OCI-LY1 (cell line): ENCODE results near the gene PDE4D.

Source experiments
- H2AFZ ChIP-seq: fragments of 200-600 bp; sonication (generic), shearing (Covaris generic); 2 replicates; pipeline ENCODE4 v1.6.0; 2014; ENCODE audit warnings: antibody characterized with exemption, mild to moderate bottlenecking, low read length
- H3F3A ChIP-seq: fragments of 200-600 bp; sonication (generic), shearing (Covaris generic); 2 replicates; pipeline ENCODE4 v1.6.0; 2014; ENCODE audit warnings: mild to moderate bottlenecking, antibody characterized with exemption, low read length, moderate library complexity; ENCODE audit not compliant: insufficient read depth
- H3K27ac ChIP-seq: fragments of 200-600 bp; sonication (generic); 2 replicates; pipeline ENCODE4 v1.5.1; 2014; ENCODE audit warnings: low read length, mixed run types, mild to moderate bottlenecking, low read depth; ENCODE audit not compliant: poor library complexity, severe bottlenecking
- H3K27me3 ChIP-seq: fragments of 200-600 bp; sonication (generic); 2 replicates; pipeline ENCODE4 v1.6.0; 2014; ENCODE audit warnings: antibody characterized with exemption, mild to moderate bottlenecking, low read length, moderate library complexity; ENCODE audit not compliant: insufficient read depth
- H3K36me3 ChIP-seq: fragments of 200-600 bp; sonication (generic); 2 replicates; pipeline ENCODE4 v1.6.1; 2014; ENCODE audit warnings: mild to moderate bottlenecking, antibody characterized with exemption, low read length, moderate library complexity, mixed read lengths; ENCODE audit not compliant: insufficient read depth
- H3K4me1 ChIP-seq: fragments of 200-600 bp; sonication (generic); 2 replicates; pipeline ENCODE4 v1.5.1; 2014; ENCODE audit warnings: mild to moderate bottlenecking, low read length, moderate library complexity; ENCODE audit not compliant: insufficient read depth, severe bottlenecking
- H3K4me2 ChIP-seq: fragments of 200-600 bp; sonication (generic), shearing (Covaris generic); 2 replicates; pipeline ENCODE4 v1.6.1; 2014; ENCODE audit warnings: low read length
- H3K4me3 ChIP-seq: fragments of 200-600 bp; sonication (generic); 2 replicates; pipeline ENCODE4 v1.5.1; 2014; ENCODE audit warnings: low read length, low read depth, mild to moderate bottlenecking, mixed read lengths; ENCODE audit not compliant: poor library complexity, severe bottlenecking
- H3K79me2 ChIP-seq: fragments of 200-600 bp; shearing (Covaris generic); 2 replicates; pipeline ENCODE4 v1.6.1; 2016; ENCODE audit warnings: mixed run types, low read length, mixed read lengths; ENCODE audit not compliant: insufficient read depth
- H3K9ac ChIP-seq: fragments of 200-600 bp; sonication (generic), shearing (Covaris generic); 2 replicates; pipeline ENCODE4 v1.6.1; 2014; ENCODE audit warnings: mild to moderate bottlenecking, low read length, mixed read lengths
- H3K9me2 ChIP-seq: fragments of 200-600 bp; sonication (generic), shearing (Covaris generic); 2 replicates; pipeline ENCODE4 v1.6.1; 2014; ENCODE audit warnings: low read depth, mild to moderate bottlenecking, low read length, mixed read lengths
- H3K9me3 ChIP-seq: fragments of 200-600 bp; shearing (Covaris generic); 2 replicates; pipeline ENCODE4 v1.6.1; 2014; ENCODE audit warnings: low read length, mixed read lengths
- H4K20me1 ChIP-seq: fragments of 200-600 bp; sonication (generic), shearing (Covaris generic); 2 replicates; pipeline ENCODE4 v1.6.0; 2016; ENCODE audit warnings: mild to moderate bottlenecking, low read length; ENCODE audit not compliant: insufficient read depth
- EZH2 ChIP-seq: fragments of 200-600 bp; sonication (generic), shearing (Covaris generic); IDR thresholded peaks from 2 replicates; pipeline ENCODE4 v1.8.0; 2017; ENCODE audit warnings: borderline replicate concordance, mixed run types, mild to moderate bottlenecking, antibody characterized with exemption, low read length, moderate library complexity, mixed read lengths
- TF ChIP-seq, protein P1 (sequence below): fragments of 200-600 bp; sonication (generic), shearing (Covaris generic); IDR thresholded peaks from 2 replicates; pipeline ENCODE4 v1.5.1; 2017; ENCODE audit warnings: mild to moderate bottlenecking, antibody characterized with exemption, low read length, moderate library complexity, mixed read lengths

The PDE4D gene

GRCh38 chr5:59062986-59063683 is 830.4 kb downstream of the PDE4D start:
- H3K27ac ChIP-seq, result no peak overlapping the region
- H4K20me1 ChIP-seq, result no peaks in the 10 kb centered on the region
- H3K9me2 ChIP-seq, result no peaks in the 10 kb centered on the region
- H3K27me3 ChIP-seq, result no peaks in the 10 kb centered on the region
- no peaks in the 10 kb centered on the region for H3K36me3 ChIP-seq
- H3F3A ChIP-seq, result no peaks in the 10 kb centered on the region
- no peak for TF ChIP-seq EZH2
- TF ChIP-seq, protein P1, sequence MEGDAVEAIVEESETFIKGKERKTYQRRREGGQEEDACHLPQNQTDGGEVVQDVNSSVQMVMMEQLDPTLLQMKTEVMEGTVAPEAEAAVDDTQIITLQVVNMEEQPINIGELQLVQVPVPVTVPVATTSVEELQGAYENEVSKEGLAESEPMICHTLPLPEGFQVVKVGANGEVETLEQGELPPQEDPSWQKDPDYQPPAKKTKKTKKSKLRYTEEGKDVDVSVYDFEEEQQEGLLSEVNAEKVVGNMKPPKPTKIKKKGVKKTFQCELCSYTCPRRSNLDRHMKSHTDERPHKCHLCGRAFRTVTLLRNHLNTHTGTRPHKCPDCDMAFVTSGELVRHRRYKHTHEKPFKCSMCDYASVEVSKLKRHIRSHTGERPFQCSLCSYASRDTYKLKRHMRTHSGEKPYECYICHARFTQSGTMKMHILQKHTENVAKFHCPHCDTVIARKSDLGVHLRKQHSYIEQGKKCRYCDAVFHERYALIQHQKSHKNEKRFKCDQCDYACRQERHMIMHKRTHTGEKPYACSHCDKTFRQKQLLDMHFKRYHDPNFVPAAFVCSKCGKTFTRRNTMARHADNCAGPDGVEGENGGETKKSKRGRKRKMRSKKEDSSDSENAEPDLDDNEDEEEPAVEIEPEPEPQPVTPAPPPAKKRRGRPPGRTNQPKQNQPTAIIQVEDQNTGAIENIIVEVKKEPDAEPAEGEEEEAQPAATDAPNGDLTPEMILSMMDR, result no peak
- no peaks in the 10 kb centered on the region for H3K9me3 ChIP-seq
- no peak overlapping the region for H3K9ac ChIP-seq
- no peak overlapping the region for H3K4me3 ChIP-seq
- no peaks in the 10 kb centered on the region for H3K79me2 ChIP-seq
- no peak overlapping the region for H2AFZ ChIP-seq
- H3K4me2 ChIP-seq, result no peak overlapping the region
- H3K4me1 ChIP-seq, result no peaks in the 10 kb centered on the region

GRCh38 chr5:59061377-59061776 is 832.1 kb downstream of the PDE4D start:
- H3K36me3 ChIP-seq, result no peaks in the 10 kb centered on the region
- H3K9me3 ChIP-seq, result no peaks in the 10 kb centered on the region
- H3K9ac ChIP-seq, result no peak overlapping the region
- H3K27ac ChIP-seq, result no peak overlapping the region
- no peaks in the 10 kb centered on the region for H3F3A ChIP-seq
- TF ChIP-seq, protein P1, result no peak
- no peak for TF ChIP-seq EZH2
- H3K4me3 ChIP-seq, result no peak overlapping the region
- H3K4me1 ChIP-seq, result no peaks in the 10 kb centered on the region
- no peak overlapping the region for H2AFZ ChIP-seq
- no peaks in the 10 kb centered on the region for H3K27me3 ChIP-seq
- H4K20me1 ChIP-seq, result no peaks in the 10 kb centered on the region
- no peaks in the 10 kb centered on the region for H3K9me2 ChIP-seq
- H3K4me2 ChIP-seq, result no peak overlapping the region
- no peaks in the 10 kb centered on the region for H3K79me2 ChIP-seq

GRCh38 chr5:59058969-59059687 is 834.4 kb downstream of the PDE4D start:
- H3K4me1 ChIP-seq, result no peaks in the 10 kb centered on the region
- H3K4me3 ChIP-seq, result no peak overlapping the region
- no peak overlapping the region for H2AFZ ChIP-seq
- H3K79me2 ChIP-seq, result no peaks in the 10 kb centered on the region
- no peak for TF ChIP-seq EZH2
- TF ChIP-seq, protein P1, result no peak
- no peaks in the 10 kb centered on the region for H3K9me2 ChIP-seq
- H3K9me3 ChIP-seq, result no peaks in the 10 kb centered on the region
- no peaks in the 10 kb centered on the region for H3K36me3 ChIP-seq
- no peaks in the 10 kb centered on the region for H3F3A ChIP-seq
- no peak overlapping the region for H3K27ac ChIP-seq
- no peaks in the 10 kb centered on the region for H3K27me3 ChIP-seq
- H4K20me1 ChIP-seq, result no peaks in the 10 kb centered on the region
- H3K4me2 ChIP-seq, result no peak overlapping the region
- no peak overlapping the region for H3K9ac ChIP-seq
